Ishikawa (cell line): ENCODE data around the gene ADAMTS13.

Experiments used
- CEBPB ChIP-seq: IDR thresholded peaks from 2 replicates; pipeline ENCODE4 v1.6.1; 2012
- CREB1 ChIP-seq: IDR thresholded peaks from 2 replicates; pipeline ENCODE4 v1.6.1; 2012; ENCODE audit warnings: low read depth
- EGR1 ChIP-seq: IDR thresholded peaks from 2 replicates; pipeline ENCODE4 v1.6.1; 2012
- EP300 ChIP-seq: IDR thresholded peaks from 2 replicates; pipeline ENCODE4 v1.6.1; 2012; ENCODE audit warnings: borderline replicate concordance
- FOXM1 ChIP-seq: IDR thresholded peaks from 2 replicates; pipeline ENCODE4 v1.6.1; 2012; ENCODE audit warnings: low read depth, borderline replicate concordance
- NFIC ChIP-seq: IDR thresholded peaks from 2 replicates; pipeline ENCODE4 v1.6.1; 2012
- RAD21 ChIP-seq: IDR thresholded peaks from 2 replicates; pipeline ENCODE4 v1.6.1; 2012; ENCODE audit warnings: low read depth
- REST ChIP-seq: IDR thresholded peaks from 2 replicates; pipeline ENCODE4 v1.6.1; 2012; ENCODE audit warnings: low read depth, mild to moderate bottlenecking
- TAF1 ChIP-seq: IDR thresholded peaks from 2 replicates; pipeline ENCODE4 v1.6.1; 2012; ENCODE audit warnings: low read depth, mild to moderate bottlenecking
- TCF12 ChIP-seq: IDR thresholded peaks from 2 replicates; pipeline ENCODE4 v1.6.1; 2012; ENCODE audit warnings: low read depth
- TEAD4 ChIP-seq: IDR thresholded peaks from 2 replicates; pipeline ENCODE4 v1.6.1; 2012
- YY1 ChIP-seq: IDR thresholded peaks from 2 replicates; pipeline ENCODE4 v1.6.1; 2012; ENCODE audit warnings: low read depth
- ZBTB7A ChIP-seq: IDR thresholded peaks from 2 replicates; pipeline ENCODE4 v1.6.1; 2012; ENCODE audit warnings: low read depth
- TF ChIP-seq, protein P1 (sequence below): IDR thresholded peaks from 2 replicates; pipeline ENCODE4 v1.6.1; 2012
- TF ChIP-seq, protein P2 (sequence below): IDR thresholded peaks from 2 replicates; pipeline ENCODE4 v1.6.1; 2012

The ADAMTS13 gene

DNA sequence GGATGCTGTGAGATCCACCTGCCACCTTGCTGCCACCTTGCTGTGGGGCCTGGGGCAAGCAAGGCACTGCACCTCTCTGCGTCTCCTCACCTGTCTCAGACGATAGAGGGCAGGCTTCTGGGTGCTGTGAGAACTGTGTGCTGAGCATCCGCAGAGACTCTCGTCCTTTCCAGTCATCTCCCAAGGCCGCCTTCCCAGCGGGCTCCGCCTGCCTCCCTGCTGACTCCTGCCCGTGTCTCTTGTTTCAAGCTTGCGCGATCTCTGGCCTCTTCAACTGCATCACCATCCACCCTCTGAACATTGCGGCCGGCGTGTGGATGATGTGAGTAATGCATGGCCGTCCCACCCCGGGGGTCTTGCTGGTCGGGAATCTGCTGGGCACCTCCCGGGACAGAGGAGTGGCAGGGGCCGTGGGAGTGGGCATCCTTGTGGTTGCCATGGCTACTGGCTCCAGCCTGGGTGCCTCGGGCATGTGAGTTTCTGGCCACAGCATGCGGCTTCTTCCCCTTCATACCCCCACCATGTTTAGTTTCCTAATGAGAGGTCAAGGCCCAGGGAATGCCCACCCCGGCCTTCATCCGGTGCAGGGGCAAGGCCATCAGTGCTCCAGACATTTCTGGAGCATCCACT is 41.2 kb downstream of the ADAMTS13 start:
- no peak for TF ChIP-seq NFIC

- TF ChIP-seq ZBTB7A (no peak), EP300 (no peak), TAF1 (no peak), TEAD4 (no peak), NFIC (no peak), REST (no peak), TCF12 (no peak), CEBPB (no peak), RAD21 (no peak), YY1 (no peak), EGR1 (no peak), FOXM1 (no peak)
- TF ChIP-seq, protein P1, sequence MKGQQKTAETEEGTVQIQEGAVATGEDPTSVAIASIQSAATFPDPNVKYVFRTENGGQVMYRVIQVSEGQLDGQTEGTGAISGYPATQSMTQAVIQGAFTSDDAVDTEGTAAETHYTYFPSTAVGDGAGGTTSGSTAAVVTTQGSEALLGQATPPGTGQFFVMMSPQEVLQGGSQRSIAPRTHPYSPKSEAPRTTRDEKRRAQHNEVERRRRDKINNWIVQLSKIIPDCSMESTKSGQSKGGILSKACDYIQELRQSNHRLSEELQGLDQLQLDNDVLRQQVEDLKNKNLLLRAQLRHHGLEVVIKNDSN, result no peak
- TF ChIP-seq, protein P2, sequence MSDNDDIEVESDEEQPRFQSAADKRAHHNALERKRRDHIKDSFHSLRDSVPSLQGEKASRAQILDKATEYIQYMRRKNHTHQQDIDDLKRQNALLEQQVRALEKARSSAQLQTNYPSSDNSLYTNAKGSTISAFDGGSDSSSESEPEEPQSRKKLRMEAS, result no peak
These were observed 41.9 kb downstream of the ADAMTS13 start for GRCh38 chr9:133463864-133464615.

- no peak for TF ChIP-seq ZBTB7A
- TF ChIP-seq, protein P2, result no peak
- no peak for TF ChIP-seq EGR1
- TF ChIP-seq YY1, result no peak
- TF ChIP-seq CEBPB, result no peak
- no peak for TF ChIP-seq EP300
- TF ChIP-seq TAF1, result no peak
- TF ChIP-seq RAD21, result no peak
These were observed 42.5 kb downstream of the ADAMTS13 start for GRCh38 chr9:133464638-133465037.

DNA sequence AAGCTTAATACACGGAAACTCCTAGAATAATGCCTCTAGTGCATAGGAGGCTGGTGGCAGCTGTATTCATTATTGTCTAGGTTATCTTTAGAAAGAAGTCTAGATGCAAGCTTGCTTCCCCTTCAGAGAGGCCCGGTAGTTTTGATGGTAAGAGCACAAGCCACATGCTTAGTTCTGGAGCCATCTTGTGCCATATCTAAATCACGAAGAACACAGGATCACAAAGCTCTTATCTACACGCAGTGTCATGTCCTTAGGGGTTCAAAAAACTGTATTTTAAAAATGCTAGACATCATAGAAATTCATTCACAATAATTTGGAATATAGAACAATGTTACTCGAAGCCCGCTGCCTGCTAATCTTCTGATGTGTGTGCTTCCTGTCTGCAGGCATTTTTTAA is 43.8 kb downstream of the ADAMTS13 start:
- no peak for TF ChIP-seq REST
- TF ChIP-seq EGR1, result no peak
- no peak for TF ChIP-seq EP300
- no peak for TF ChIP-seq TEAD4
- TF ChIP-seq, protein P1, result no peak
- TF ChIP-seq CREB1, result no peak
- no peak for TF ChIP-seq YY1
- TF ChIP-seq RAD21, result no peak
- no peak for TF ChIP-seq CEBPB
- TF ChIP-seq, protein P2, result no peak
- no peak for TF ChIP-seq TAF1
- TF ChIP-seq FOXM1, result no peak
- no peak for TF ChIP-seq ZBTB7A
- no peak for TF ChIP-seq TCF12

GRCh38 chr9:133467101-133467500 is 44.9 kb downstream of the ADAMTS13 start:
- no peak for TF ChIP-seq YY1
- no peak for TF ChIP-seq CEBPB
- TF ChIP-seq, protein P2, result no peak
- TF ChIP-seq TCF12, result no peak
- TF ChIP-seq NFIC, result no peak
- no peak for TF ChIP-seq FOXM1
- no peak for TF ChIP-seq TAF1
